LNCaP clone FGC (cell line): Measurements from ENCODE around the gene ALG12.

Source experiments
- DNase-seq: peaks from one replicate; pipeline ENCODE4 v3.0.0-alpha.2; 2011; ENCODE audit warnings: low read depth
- H3K4me3 ChIP-seq: 2 replicates; pipeline ENCODE4 v1.5.1; 2011; ENCODE audit warnings: mild to moderate bottlenecking, low read depth, low read length, control low read depth
- TF ChIP-seq, protein P1 (sequence below): IDR thresholded peaks from 2 replicates; pipeline ENCODE4 v1.5.1; 2012; ENCODE audit warnings: mild to moderate bottlenecking; ENCODE audit not compliant: control insufficient read depth, insufficient read depth; ENCODE audit errors: extremely low read depth

ALG12 gene

DNA sequence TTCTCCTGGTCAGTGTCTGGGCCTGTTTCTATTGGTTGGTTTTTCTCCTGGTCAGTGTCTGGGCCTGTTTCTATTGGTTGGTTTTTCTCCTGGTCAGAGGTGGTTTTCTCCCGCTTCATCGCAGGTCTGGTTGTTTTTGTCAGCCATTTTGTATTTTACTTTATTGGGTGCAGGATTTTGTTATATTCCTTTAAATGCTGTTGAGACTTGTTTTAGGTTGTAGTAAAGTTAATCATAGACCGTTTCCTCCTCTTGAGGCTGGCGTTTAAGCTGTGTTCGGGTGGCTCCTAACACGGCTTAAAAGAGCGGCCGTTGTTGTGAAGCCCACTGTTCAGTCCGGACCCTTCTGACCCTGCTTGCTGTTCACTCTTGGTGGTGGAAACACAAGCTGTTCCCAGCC lies 38.4 kb downstream of the ALG12 start:
- TF ChIP-seq, protein P1, sequence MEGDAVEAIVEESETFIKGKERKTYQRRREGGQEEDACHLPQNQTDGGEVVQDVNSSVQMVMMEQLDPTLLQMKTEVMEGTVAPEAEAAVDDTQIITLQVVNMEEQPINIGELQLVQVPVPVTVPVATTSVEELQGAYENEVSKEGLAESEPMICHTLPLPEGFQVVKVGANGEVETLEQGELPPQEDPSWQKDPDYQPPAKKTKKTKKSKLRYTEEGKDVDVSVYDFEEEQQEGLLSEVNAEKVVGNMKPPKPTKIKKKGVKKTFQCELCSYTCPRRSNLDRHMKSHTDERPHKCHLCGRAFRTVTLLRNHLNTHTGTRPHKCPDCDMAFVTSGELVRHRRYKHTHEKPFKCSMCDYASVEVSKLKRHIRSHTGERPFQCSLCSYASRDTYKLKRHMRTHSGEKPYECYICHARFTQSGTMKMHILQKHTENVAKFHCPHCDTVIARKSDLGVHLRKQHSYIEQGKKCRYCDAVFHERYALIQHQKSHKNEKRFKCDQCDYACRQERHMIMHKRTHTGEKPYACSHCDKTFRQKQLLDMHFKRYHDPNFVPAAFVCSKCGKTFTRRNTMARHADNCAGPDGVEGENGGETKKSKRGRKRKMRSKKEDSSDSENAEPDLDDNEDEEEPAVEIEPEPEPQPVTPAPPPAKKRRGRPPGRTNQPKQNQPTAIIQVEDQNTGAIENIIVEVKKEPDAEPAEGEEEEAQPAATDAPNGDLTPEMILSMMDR: no peak
- no peak overlapping the region for H3K4me3 ChIP-seq
- DNase-seq: no peak

DNA sequence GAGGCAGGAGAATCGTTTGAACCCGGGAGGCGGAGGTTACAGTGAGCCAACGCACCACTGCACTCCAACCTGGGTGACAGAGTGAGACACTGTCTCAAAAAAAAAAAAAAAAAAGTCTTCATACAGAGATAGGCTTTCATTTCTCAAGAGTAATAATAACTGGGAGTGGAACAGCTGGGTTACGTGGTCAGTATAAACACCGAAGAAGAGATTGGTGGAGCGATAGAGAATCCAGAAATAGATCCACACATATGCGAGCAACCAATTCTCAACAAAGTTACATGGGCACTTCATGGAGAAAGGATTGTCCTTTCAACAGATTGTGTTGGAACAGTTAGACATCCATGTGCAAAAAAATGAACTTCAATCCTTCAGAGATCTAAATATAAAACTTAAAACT lies 40.0 kb downstream of the ALG12 start:
- H3K4me3 ChIP-seq: no peak overlapping the region
- DNase-seq: no peak
- TF ChIP-seq, protein P1: no peak

DNA sequence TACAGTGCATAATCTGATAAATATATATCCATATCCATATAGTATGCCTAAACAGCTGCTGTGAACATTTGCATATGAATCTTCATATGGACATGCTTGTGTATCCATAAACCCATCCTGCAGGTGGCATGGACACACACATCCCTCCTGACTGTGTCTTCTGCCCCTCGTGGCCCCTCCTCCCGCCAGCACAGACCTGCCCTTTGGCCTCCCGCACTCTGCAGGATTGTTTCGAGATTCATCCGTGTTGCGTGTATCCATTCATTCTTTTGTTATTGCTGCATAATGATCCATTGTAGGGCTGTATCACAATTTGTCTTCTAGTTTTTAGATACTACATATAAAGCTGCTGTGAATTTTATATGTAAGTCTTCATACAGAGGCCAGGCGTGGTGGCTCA lies 40.6 kb downstream of the ALG12 start:
- TF ChIP-seq, protein P1: no peak
- no peak overlapping the region for H3K4me3 ChIP-seq
- DNase-seq: no peak

DNA sequence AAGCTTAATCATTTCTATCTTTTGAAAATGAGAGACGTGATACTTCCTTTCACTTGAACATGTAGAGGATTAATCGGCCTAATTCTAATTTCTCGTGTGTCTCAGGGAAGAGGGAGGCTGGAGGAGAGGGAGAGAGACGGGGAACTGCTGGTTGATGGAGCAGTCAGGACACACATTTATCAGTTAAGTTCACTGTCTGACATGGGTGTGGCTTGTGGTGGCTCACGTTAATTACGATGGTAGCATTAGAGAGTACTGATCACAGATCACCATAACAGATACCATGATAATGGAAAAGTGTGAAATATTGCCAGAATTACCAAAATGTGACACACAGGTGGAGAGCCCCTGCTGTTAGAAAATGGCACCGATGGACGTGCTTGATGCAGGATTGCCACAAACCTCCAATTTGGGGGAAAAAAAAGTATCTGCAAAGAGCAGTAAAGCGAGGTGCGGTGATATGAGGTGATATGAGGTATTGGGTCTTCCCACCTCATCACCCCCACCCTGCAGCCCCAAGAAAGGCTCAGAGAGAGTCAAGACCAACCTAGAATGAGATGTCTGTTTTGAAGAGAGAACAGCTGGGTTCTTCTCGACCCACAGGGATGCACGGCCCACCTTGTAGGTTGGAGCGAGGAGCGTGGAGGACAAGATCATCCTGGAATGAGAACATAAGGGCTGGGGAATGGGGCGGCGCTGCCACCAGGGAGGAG lies 44.9 kb downstream of the ALG12 start:
- no peak for DNase-seq
- H3K4me3 ChIP-seq: no peak overlapping the region

DNA sequence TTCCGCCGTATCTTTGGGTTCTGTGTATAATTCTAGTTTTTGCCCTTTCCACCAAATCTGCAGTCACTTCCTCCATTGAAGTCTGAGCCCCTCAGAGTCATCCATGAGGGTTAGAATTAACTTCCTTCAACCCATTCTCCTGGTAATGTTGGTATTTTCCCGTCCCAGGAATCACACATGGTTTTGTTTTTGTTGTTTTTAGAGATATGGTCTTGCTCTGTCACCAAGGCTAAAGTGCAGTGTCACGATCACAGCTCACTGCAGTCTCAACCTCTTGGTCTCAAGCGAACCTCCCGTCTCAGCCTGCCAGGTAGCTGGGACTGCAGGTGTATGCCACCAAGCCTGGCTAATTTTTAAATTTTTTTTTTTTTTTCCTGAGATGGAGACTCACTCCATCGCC lies 45.9 kb downstream of the ALG12 start:
- TF ChIP-seq, protein P1: no peak
- no peak overlapping the region for H3K4me3 ChIP-seq
- no peak for DNase-seq

More for the DNA sequence above, 44.9 kb downstream of the ALG12 start:
- TF ChIP-seq, protein P1: no peak

DNA sequence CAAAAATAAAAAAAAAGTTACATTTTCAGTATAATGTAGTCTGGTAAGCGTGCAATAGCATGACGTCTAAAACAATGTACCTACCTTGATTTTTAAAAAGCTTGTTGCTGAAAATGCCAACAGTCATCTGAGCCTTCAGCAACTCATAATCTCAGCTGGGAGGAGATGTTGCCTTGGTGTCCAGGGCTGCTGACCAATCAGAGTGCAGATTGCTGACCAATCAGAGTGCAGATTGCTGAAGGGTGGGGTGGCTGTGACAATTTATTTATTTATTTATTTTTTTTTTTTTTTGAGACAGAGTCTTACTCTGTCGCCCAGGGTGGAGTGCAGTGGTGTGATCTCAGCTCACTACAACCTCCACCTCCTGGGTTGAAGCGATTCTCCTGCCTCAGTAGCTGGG lies 46.8 kb downstream of the ALG12 start:
- no peak for DNase-seq
- TF ChIP-seq, protein P1: no peak
- H3K4me3 ChIP-seq: no peak overlapping the region
